HT1080 (cell line): ENCODE measurements around the gene HAUS8. TPM values are rescaled to one million over a fixed set of nuclear protein-coding genes. Genes with fewer than 3 reads are reported as not detected.
"Not testable (repeated sequence)": the region's sequence is repeated elsewhere in the genome, so short reads cannot be mapped to it uniquely, and the experiment has no call there.

Experiments
- DNase-seq: peaks from one replicate; pipeline ENCODE4 v3.0.0-alpha.2; 2015; ENCODE audit warnings: low read depth
- polyA plus RNA-seq, 2 experiments: library from polyadenylated mRNA; depleted of rRNA; stranded (reverse); fragments of >200 nt; gene quantifications; 2 replicates each; pipeline ENCODE4 v1.2.3, GENCODE V29; 2015
- total RNA-seq: library from RNA; depleted of rRNA; stranded (reverse); fragments of >200 nt; shearing (Covaris generic); gene quantifications from 2 replicates; pipeline ENCODE4 v1.2.3, GENCODE V29; 2014; rRNA removed

HAUS8 gene
- 10.1 and 11.1 TPM in 2 replicates for total RNA-seq
- polyA plus RNA-seq (2015; cell fraction: cytosol; rRNA removed), result 10.9 and 14.2 TPM in 2 replicates
- 15.8 and 21.0 TPM in 2 replicates for polyA plus RNA-seq (2015; cell fraction: nucleus; rRNA removed)

DNA sequence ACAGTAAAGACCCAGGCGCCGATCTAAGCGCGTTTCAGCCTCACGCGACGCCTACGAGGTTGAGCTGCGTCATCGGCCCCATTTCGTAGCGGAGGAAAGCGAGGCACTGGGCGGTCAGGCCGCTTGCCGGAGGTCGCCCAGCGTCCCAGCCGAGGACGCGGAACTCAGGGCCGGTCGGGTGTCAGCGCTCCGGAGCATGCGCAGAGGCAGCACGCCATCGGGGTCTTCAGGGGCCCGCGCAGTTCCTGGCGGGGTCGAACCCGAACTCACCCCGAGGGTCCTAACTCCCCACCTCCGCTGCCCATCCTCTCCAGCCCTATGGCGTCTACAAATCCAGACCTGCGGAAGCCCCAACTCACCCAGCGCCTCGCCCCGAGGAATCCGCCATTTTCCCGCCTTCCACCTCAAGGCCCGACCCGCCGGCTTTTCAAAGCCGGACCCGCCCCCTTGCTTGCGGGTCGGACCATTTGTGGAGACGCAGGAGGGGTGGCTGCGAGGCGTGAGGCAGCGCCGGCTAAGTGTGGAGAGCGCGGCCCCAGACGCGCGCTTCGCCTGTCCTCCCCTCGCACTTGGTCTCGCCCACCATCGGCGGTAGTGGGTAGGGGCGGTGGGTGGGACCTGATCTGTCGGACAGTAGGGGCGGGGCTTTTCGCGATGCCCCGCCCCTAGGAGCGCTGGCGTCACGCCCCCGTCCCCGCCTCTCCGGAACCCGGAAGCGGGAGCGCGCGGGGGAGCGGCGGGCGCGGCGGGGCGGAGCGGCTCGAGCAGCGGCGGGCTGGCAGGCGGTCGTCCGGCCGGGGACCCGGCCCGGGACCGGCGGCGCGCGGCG lies at the start of gene HAUS8, which contains the start of gene MYO9B:
TSS of gene HAUS8 (minus strand) at position 418 of the 829 bp plus-strand sequence. CDS start at position 388, 30 bp downstream.
TSS of gene MYO9B (plus strand) at position 743 of the 829 bp plus-strand sequence. CDS start 25,941 bp downstream, outside the sequence.
- peak; percentile 98 for DNase-seq

GRCh38 chr19:17124025-17124424 lies 48.8 kb upstream of the HAUS8 start:
- no peak for DNase-seq

GRCh38 chr19:17123041-17123440 lies 47.8 kb upstream of the HAUS8 start:
- DNase-seq, result no peak

DNA sequence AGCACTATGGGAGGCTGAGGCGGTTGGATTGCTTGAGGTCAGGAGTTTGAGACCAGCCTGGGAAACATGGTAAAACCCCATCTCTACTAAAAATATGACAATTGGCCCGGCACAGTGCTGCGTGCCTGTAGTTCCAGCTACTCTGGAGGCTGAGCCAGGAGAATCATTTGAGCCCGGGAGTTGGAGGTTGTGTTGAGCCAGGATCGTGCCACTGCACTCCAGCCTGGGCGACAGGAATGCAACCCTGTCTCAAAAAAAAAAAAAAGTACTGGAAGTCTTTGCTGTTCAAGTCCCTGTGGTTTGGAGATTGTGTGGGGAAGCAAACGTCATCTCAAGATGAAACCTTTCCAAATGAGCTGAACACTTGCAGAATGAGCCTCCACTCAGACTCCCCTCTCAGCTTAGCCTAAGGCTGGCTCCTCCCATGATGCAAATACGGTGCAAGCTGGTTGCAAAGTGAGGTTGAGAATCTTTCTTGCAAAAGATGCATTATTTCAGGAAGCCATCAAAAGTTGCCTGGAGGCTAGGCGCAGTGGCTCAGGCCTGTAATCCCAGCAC lies 46.6 kb upstream of the HAUS8 start:
- DNase-seq, result no peak

GRCh38 chr19:17118957-17119356 lies 43.7 kb upstream of the HAUS8 start:
- no peak for DNase-seq

DNA sequence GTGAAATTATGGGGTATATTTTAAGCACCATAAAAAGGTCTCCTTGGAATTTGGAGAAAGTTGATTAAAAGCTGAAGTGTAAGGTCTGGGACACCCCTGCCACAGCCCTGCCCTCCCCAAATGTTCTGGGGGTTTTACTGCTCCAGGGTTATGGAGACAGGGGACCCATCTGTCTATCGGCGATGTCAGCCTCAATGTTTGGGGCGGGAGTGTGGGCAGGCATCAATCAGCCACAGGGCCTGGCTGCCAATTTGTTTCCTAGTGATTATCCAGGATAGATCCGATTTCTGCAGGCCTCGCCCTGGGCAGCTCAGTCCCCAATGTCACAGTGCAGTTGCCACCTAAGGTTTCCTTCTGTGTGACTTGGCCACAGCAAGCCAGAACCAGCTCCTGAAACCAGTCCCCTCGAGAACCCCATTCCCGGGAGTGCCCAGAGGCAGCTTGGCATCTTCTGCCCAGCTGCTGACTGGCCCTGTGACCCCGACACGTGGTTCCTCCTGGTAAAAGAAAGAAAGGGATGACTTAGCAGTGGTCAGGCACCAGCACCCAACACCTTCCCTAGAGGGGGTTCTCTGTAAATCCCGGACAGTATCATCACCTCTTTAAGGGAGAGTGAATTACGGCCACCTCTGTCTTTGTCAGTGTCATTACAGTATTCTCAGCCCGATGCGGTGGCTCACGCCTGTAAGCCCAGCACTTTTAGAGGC lies 41.9 kb upstream of the HAUS8 start:
- DNase-seq, result no peak

- no peak for DNase-seq
Measured at GRCh38 chr19:17114414-17114831, 39.2 kb upstream of the HAUS8 start.

- DNase-seq, result no peak
Measured at GRCh38 chr19:17113127-17113785, 38.0 kb upstream of the HAUS8 start.

DNA sequence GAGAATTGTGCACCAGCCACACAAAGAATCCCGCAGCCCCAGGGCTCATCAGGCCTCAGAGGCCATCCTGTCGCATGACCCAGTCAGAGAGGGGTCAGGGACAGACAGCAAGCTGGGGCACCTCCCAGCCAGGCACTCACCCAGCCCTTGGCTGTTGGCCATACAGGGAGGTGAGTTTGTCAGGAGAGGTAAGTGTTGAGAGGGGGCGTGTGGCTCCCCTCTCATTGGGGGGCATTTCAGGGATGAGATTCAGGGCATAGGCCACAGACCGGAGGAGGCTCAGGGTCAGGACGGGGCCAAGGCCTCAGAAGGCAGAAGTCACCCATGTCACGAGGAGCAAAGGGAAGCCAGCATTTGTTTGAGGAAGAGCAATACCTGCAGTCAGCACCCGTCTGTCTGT lies 37.4 kb upstream of the HAUS8 start:
- no peak for DNase-seq

- DNase-seq, result no peak
Measured at GRCh38 chr19:17112271-17112670, 37.0 kb upstream of the HAUS8 start.

GRCh38 chr19:17111766-17112165 lies 36.5 kb upstream of the HAUS8 start:
- no peak for DNase-seq

DNA sequence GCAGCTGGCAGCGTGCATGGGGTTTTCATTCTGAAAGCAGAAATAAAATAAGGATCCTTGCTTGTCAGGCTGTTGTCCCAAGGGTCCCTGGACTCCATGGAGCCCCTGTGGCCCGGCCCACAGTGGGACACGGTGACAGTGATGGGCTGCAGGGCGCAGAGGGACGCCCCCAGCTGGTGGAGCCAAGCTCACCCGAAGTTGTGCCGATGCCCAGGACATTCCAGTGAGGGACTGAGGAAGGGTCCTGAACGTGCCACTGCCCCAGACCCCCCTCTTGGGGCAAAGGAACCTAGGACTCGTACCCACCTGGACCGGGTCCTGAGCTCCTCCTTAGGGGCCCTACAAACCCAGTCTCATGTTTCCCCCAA lies 35.3 kb upstream of the HAUS8 start:
- no peak for DNase-seq

- DNase-seq, result no peak
Measured at GRCh38 chr19:17109962-17110598, 34.8 kb upstream of the HAUS8 start.

GRCh38 chr19:17109300-17109699 lies 34.0 kb upstream of the HAUS8 start:
- DNase-seq, result no peak

DNA sequence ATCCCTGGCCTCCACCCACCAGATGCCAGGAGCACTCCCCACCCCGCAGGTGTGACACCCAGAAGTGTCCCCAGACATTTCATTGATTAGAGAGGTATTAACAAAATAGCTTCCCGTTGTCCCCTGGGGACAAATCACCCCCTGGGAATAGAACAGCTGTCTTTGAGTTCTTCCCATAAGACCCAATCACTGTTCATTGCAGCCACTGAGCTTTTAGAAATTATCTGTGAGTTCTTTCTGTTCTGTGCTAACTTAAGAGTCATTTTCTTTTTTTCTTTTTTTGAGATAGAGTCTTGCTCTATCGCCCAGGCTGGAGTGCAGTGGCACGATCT lies 33.2 kb upstream of the HAUS8 start:
- no peak for DNase-seq

GRCh38 chr19:17107546-17108452 lies 32.5 kb upstream of the HAUS8 start:
- DNase-seq, result peak; percentile 99

DNA sequence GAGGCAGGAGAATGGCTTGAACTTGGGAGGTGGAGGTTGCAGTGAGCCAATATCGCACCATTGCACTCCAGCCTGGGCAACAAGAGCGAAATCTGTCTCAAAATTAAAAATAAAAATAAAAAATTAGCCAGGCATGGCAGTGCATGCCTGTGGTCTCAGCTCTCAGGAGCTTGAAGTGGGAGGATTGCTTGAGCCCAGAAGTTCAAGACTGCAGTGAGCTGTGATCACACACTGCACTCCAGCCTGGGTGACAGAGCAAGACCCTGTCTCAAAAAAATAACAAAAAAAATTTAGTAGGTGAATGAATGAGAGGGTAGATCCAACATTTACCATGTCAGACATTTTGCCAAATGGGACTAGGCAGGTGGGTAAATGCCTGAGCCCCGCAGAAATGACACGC lies 31.7 kb upstream of the HAUS8 start:
- DNase-seq, result not testable (repeated sequence)

- DNase-seq, result no peak
Measured at GRCh38 chr19:17105556-17105955, 30.3 kb upstream of the HAUS8 start.

GRCh38 chr19:17104679-17105078 lies 29.4 kb upstream of the HAUS8 start:
- no peak for DNase-seq

DNA sequence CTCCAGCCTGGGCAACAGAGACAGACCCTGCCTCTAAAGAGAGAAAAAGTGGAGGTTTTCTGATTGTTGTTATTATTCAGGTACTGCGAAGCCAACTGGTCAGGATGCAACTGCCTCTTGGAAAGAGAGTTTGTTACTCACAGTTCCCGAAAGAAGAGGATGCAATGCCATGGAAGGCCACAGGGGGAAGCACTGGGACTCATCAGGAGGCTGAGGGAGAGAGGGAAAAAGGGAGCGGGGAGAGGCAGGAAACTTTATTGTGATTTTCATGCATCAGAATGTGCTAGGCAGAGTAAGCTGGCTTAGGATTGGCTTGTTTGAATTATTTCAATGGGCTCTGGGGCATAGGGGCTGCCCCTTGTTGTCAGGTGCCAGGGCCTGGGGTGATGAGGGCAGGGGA lies 27.9 kb upstream of the HAUS8 start:
- peak; percentile 56 for DNase-seq
